HG03521 (cell line): ENCODE results near the gene TAS1R1.

Experiments
- ATAC-seq: cut with Tn5 transposase; IDR thresholded peaks from one replicate; pipeline ENCODE4 v1.9.1; 2021; ENCODE audit warnings: mild to moderate bottlenecking, moderate library complexity; ENCODE audit not compliant: unreplicated experiment

Gene TAS1R1

DNA sequence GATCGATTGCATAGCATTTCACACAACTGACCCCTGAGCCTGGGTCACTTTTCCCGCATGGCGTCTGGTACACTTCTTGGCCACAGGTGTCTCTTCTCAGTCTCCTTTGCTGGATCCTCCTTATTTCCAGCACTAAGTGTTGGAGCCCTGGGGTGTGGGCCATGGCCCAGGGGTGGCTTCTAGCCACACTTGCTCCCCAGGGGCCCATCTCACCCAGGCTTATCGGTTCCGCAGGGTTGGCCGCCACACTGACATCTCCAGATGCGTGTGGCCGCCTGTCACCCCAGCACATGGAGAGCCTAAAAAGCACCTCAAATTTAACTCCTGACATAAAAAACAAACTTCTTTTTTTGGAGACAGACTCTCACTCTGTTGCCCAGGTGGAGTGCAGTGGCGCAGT lies 71.9 kb downstream of the TAS1R1 start:
- no peak for ATAC-seq

GRCh38 chr1:6627841-6628545 lies 72.9 kb downstream of the TAS1R1 start:
- ATAC-seq: no peak

DNA sequence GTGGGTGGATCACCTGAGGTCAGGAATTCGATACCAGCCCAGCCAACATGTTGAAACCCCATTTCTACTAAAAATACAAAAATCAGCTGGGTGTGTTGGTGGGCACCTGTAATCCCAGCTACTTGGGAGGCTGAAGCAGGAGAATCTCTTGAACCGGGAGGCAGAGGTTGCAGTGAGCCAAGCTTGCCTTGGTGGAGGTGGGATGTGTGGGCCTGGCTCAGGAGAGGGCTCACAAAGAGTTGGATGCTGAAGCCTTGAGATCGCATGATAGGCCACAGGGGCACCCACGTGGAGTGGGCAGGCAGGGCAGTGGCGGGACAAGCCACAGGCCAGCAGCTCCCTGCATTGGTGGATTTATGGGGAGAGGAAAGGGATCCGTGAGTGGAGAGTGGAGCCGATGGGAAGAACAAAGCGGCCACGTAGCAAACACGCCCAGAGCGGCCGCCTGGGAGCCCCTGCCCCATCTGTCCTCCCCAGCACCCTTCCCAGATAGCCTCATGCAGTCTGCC lies 73.9 kb downstream of the TAS1R1 start:
- no peak for ATAC-seq
